ENCODE data around the gene EPC2. TPM values are rescaled to one million over a fixed set of nuclear protein-coding genes. Genes with fewer than 3 reads are reported as not detected.

EPC2 gene
- total and polyA plus RNA-seq, 2 experiments from 2014 or later: 6.3 to 27.0 TPM

GRCh38 chr2:148640767-148641166, 3.8 kb upstream of the EPC2 start (continued):
- TF ChIP-seq, protein P1, sequence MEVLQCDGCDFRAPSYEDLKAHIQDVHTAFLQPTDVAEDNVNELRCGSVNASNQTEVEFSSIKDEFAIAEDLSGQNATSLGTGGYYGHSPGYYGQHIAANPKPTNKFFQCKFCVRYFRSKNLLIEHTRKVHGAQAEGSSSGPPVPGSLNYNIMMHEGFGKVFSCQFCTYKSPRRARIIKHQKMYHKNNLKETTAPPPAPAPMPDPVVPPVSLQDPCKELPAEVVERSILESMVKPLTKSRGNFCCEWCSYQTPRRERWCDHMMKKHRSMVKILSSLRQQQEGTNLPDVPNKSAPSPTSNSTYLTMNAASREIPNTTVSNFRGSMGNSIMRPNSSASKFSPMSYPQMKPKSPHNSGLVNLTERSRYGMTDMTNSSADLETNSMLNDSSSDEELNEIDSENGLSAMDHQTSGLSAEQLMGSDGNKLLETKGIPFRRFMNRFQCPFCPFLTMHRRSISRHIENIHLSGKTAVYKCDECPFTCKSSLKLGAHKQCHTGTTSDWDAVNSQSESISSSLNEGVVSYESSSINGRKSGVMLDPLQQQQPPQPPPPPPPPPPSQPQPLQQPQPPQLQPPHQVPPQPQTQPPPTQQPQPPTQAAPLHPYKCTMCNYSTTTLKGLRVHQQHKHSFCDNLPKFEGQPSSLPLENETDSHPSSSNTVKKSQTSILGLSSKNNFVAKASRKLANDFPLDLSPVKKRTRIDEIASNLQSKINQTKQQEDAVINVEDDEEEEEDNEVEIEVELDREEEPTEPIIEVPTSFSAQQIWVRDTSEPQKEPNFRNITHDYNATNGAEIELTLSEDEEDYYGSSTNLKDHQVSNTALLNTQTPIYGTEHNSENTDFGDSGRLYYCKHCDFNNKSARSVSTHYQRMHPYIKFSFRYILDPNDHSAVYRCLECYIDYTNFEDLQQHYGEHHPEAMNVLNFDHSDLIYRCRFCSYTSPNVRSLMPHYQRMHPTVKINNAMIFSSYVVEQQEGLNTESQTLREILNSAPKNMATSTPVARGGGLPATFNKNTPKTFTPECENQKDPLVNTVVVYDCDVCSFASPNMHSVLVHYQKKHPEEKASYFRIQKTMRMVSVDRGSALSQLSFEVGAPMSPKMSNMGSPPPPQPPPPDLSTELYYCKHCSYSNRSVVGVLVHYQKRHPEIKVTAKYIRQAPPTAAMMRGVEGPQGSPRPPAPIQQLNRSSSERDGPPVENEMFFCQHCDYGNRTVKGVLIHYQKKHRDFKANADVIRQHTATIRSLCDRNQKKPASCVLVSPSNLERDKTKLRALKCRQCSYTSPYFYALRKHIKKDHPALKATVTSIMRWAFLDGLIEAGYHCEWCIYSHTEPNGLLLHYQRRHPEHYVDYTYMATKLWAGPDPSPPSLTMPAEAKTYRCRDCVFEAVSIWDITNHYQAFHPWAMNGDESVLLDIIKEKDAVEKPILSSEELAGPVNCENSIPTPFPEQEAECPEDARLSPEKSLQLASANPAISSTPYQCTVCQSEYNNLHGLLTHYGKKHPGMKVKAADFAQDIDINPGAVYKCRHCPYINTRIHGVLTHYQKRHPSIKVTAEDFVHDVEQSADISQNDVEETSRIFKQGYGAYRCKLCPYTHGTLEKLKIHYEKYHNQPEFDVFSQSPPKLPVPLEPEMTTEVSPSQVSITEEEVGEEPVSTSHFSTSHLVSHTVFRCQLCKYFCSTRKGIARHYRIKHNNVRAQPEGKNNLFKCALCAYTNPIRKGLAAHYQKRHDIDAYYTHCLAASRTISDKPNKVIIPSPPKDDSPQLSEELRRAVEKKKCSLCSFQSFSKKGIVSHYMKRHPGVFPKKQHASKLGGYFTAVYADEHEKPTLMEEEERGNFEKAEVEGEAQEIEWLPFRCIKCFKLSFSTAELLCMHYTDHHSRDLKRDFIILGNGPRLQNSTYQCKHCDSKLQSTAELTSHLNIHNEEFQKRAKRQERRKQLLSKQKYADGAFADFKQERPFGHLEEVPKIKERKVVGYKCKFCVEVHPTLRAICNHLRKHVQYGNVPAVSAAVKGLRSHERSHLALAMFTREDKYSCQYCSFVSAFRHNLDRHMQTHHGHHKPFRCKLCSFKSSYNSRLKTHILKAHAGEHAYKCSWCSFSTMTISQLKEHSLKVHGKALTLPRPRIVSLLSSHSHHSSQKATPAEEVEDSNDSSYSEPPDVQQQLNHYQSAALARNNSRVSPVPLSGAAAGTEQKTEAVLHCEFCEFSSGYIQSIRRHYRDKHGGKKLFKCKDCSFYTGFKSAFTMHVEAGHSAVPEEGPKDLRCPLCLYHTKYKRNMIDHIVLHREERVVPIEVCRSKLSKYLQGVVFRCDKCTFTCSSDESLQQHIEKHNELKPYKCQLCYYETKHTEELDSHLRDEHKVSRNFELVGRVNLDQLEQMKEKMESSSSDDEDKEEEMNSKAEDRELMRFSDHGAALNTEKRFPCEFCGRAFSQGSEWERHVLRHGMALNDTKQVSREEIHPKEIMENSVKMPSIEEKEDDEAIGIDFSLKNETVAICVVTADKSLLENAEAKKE (CRISPR knock-in tag; IDR thresholded peaks at IDR 0.05): no peak

- Mint-ChIP-seq H3K36me3 (ENCODE audit: low read depth) (no peaks in the 10 kb centered on the region), H3K4me1 (peaks cover 25% of the 10 kb centered on the region), H3K27me3 (ENCODE audit: insufficient read depth, low read depth, poor library complexity) (peaks cover 9% of the 10 kb centered on the region), H3K27ac (no peak overlapping the region), H3K4me3 (no peak overlapping the region), H3K9me3 (no peaks in the 10 kb centered on the region; the same call in 2 of the 3 replicates)
- no peaks in the 10 kb centered on the region for H3K36me3 ChIP-seq (ENCODE audit: insufficient read depth)
- no peaks in the 10 kb centered on the region for H3K9me2 ChIP-seq (ENCODE audit: insufficient read depth)
- H3K27me3 ChIP-seq (ENCODE audit: insufficient read depth): peaks cover 3% of the 10 kb centered on the region; the same call in 1 of the 2 replicates
- ATAC-seq (no peak), DNase-seq (ENCODE audit: low spot score) (no peak)
- H3K4me3 ChIP-seq: no peak overlapping the region
- H4K20me1 ChIP-seq (replicated peaks; ENCODE audit: insufficient read depth): peaks cover 13% of the 10 kb centered on the region
- H3F3A ChIP-seq (replicated peaks; ENCODE audit: low read depth): 0 out of 2 replicates have a peak, but pooled peaks cover 3% of the 10 kb centered on the region
- no peak overlapping the region for H2AFZ ChIP-seq
- H3K27ac ChIP-seq (ENCODE audit: low read depth): no peak overlapping the region
- H3K79me2 ChIP-seq (replicated peaks; ENCODE audit: insufficient read depth): peaks cover 19% of the 10 kb centered on the region
- peaks cover 27% of the 10 kb centered on the region for H3K4me1 ChIP-seq (ENCODE audit: insufficient read depth)
- H3K4me2 ChIP-seq: no peak overlapping the region
- TF ChIP-seq, protein P2, sequence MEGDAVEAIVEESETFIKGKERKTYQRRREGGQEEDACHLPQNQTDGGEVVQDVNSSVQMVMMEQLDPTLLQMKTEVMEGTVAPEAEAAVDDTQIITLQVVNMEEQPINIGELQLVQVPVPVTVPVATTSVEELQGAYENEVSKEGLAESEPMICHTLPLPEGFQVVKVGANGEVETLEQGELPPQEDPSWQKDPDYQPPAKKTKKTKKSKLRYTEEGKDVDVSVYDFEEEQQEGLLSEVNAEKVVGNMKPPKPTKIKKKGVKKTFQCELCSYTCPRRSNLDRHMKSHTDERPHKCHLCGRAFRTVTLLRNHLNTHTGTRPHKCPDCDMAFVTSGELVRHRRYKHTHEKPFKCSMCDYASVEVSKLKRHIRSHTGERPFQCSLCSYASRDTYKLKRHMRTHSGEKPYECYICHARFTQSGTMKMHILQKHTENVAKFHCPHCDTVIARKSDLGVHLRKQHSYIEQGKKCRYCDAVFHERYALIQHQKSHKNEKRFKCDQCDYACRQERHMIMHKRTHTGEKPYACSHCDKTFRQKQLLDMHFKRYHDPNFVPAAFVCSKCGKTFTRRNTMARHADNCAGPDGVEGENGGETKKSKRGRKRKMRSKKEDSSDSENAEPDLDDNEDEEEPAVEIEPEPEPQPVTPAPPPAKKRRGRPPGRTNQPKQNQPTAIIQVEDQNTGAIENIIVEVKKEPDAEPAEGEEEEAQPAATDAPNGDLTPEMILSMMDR (conservative IDR thresholded peaks at IDR 0.05; ENCODE audit: low read depth in 2 of 2): no peak
- TF ChIP-seq ZNF114 (CRISPR knock-in tag; IDR thresholded peaks at IDR 0.05): no peak
- TF ChIP-seq CREB1 (CRISPR knock-in tag; IDR thresholded peaks at IDR 0.05; ENCODE audit: low read depth): no peak
- no peak for TF ChIP-seq JUNB (IDR thresholded peaks at IDR 0.05; ENCODE audit: unreplicated experiment)
- no peak for TF ChIP-seq EZH2 (IDR thresholded peaks at IDR 0.05; ENCODE audit: low read depth, unreplicated experiment)
- TF ChIP-seq, protein P1 (CRISPR knock-in tag; IDR thresholded peaks at IDR 0.05): no peak
These were observed 2.3 kb upstream of the EPC2 start for GRCh38 chr2:148642112-148642744.

Data from GM23338 (cell line).